GM21737 (cell line): Measurements from ENCODE around the gene ETNK1.
"Not testable (repeated sequence)": the region's sequence is repeated elsewhere in the genome, so short reads cannot be mapped to it uniquely, and the experiment has no call there.

ENCODE experiments used
- ATAC-seq: cut with Tn5 transposase; IDR thresholded peaks from one replicate; pipeline ENCODE4 v1.9.1; 2021; ENCODE audit warnings: mild to moderate bottlenecking, moderate library complexity; ENCODE audit not compliant: unreplicated experiment

ETNK1 gene, protein sequence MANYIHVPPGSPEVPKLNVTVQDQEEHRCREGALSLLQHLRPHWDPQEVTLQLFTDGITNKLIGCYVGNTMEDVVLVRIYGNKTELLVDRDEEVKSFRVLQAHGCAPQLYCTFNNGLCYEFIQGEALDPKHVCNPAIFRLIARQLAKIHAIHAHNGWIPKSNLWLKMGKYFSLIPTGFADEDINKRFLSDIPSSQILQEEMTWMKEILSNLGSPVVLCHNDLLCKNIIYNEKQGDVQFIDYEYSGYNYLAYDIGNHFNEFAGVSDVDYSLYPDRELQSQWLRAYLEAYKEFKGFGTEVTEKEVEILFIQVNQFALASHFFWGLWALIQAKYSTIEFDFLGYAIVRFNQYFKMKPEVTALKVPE

GRCh38 chr12:22624870-22625761 lies at the start of gene ETNK1:
TSS of gene ETNK1 (plus strand) at chr12:22625171. CDS start at chr12:22625431, 260 bp downstream.
- peak; percentile 97 for ATAC-seq

DNA sequence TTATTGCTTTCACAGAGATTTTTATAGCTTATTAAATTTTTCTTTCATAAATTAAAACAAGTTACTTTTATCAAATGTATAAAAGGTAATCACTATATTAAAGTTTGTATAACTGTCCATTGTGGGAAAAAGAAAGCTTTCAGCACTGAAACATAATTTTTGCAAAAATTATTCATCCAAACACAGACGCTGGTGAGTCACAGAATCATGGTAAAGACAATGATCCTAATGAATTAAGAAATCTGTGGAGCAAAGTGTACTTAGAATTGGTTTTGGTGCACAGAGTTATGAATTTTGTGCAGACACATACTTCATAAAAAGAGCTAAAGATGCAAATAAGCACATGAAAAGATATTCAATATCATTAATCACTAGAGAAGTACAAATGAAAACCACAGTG lies 48.9 kb upstream of the ETNK1 start:
- ATAC-seq = no peak

DNA sequence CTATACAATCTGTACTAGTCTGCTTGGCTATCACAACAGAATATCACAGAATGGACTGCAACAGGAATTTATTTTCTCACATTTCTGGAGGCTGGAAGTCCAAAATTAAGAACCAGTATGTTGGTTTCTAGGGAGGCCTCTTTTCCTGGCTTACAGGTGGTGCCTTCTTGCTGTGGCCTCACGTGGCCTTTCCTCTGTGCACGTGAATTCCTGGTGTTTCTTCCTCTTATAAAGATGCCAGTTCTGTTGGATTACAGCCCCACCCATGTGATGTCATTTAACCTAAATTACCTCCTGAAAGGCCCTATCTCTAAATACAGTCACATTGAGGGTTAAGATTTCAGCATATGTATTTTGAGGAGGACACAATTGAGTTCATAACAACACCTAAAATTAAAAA lies 48.5 kb upstream of the ETNK1 start:
- no peak for ATAC-seq

GRCh38 chr12:22577667-22578066 lies 47.3 kb upstream of the ETNK1 start:
- ATAC-seq = no peak

DNA sequence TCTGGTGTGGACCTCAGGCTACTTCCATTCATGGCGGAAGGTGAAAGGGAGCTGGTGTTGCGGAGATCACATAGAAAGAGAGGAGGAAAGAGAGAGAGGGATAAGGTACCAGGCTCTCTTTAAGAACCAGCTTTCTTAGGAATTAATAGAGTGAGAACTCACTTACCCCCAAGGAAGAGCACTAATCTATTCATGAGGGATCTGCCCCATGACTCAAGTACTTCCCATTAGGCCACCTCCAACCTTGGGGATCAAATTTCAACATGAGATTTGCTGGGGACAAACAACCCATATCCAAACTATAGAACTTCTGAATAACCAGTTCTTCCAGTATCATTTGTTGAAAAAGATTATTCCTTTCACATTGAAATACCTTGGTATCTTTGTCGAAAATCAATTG lies 46.6 kb upstream of the ETNK1 start:
- no peak for ATAC-seq

- ATAC-seq = no peak
Measured at GRCh38 chr12:22588817-22589216, 36.2 kb upstream of the ETNK1 start.

GRCh38 chr12:22593864-22594263 lies 31.1 kb upstream of the ETNK1 start:
- ATAC-seq = no peak

DNA sequence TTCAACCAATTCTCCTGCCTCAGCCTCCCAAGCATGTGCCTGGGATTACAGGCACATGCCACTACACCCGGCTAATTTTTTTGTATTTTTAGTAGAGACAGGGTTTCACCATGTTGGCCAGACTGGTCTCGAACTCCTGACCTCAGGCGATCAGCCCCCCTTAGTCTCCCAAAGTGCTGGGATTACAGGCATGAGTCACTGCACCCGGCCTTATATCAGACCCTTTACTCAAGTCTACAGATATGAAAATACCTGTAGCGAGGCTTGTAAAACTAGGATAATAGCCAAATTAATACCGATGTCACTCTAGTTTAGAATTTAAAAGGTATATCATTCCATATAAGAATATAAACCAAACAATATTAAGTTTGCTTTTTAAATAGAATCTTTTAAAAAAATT lies 27.4 kb upstream of the ETNK1 start:
- not testable (repeated sequence) for ATAC-seq

DNA sequence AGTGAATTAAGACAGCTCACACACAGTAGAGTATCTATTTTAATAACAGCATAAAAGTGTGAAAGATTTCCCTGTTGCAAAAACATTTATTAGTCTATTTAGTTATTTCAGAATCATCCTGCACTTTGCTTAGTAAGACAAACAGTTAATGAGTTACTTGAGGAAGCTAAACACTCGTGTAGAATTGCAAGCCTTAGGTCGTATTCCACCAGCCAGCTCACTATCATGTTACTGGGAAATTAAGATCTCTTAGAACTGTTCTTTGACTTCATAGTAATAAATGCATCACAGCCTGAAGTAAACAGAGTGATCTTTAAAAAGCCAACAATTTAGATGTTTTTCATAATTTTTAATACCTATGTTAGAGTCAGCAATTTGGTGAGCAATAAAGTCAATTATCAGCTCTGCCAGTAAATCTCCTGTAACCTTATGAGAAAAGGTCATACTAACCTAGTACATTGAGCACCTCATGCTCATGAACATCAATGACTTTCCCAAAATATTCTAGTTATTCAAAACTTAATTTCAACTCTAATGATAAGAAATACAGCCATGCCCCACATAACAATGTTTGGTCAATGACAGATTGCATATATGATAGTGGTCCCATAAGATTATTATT lies 26.7 kb upstream of the ETNK1 start:
- ATAC-seq = no peak

- no peak for ATAC-seq
Measured at GRCh38 chr12:22598763-22599161, 26.2 kb upstream of the ETNK1 start.

GRCh38 chr12:22600181-22600580 lies 24.8 kb upstream of the ETNK1 start:
- no peak for ATAC-seq

DNA sequence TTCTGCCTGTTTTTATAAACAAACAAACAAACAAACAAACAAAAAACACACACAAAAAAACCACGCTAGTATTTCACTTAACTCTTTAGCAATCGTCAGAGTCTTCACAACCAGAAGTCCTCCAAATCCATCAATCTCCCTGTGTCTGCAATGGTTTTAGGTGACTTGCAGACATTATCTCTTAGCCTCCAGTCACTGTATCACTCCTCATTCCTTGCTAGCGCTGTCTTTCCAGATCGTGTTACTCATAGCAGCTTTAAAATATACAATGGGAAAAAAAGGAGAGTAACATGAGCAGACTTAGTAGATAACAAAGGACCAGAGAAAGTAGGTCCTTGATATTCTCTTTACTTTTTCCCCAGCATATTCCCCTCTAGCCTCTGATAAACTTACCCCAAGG lies 15.5 kb upstream of the ETNK1 start:
- no peak for ATAC-seq

- ATAC-seq = no peak
Measured at GRCh38 chr12:22610131-22610530, 14.8 kb upstream of the ETNK1 start.

DNA sequence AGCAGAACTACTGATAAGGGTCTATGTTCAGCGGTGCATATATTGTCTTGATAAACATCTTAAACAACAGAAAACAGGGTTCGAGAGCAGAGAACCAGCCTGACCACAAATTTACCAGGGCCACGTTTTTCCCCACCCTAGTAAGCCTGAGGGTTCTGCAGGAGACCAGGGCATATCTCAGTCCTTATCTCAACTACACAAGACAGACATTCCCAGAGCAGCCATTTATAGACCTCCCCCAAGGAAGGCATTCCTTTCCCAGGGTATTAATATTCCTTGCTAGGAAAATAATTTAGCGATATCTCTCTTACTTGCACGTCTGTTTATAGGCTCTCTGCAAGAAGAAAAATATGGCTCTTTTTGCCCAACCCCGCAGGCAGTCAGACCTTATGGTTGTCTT lies 12.1 kb upstream of the ETNK1 start:
- ATAC-seq = not testable (repeated sequence)

- ATAC-seq = no peak
Measured at GRCh38 chr12:22615963-22616501, 8.9 kb upstream of the ETNK1 start.

- no peak for ATAC-seq
Measured at GRCh38 chr12:22617630-22618029, 7.3 kb upstream of the ETNK1 start.

GRCh38 chr12:22624548-22624869 lies 462 bp upstream of the ETNK1 start:
- peak; percentile 0 for ATAC-seq

- ATAC-seq = peak; percentile 35
Measured at GRCh38 chr12:22625762-22626294, 857 bp downstream of the ETNK1 start.

DNA sequence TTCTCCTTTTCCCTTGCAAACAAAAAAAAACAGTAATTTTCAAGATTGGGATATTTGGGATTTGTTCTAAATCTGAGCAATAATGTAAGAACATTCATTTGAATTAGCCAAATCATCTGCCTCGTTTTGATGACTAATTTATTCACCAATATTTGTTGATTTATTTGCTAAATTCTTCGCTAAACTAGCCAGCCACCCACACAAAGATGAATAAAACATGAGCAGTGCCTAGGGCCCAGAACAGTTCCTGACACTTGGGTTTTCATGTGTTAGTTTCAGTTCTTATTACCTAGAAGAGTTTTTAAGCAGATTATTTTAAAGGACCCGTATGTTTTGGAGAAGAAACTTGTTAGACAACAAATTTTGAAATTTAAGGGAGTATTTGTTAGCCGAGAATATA lies 1.4 kb downstream of the ETNK1 start:
- ATAC-seq = no peak

DNA sequence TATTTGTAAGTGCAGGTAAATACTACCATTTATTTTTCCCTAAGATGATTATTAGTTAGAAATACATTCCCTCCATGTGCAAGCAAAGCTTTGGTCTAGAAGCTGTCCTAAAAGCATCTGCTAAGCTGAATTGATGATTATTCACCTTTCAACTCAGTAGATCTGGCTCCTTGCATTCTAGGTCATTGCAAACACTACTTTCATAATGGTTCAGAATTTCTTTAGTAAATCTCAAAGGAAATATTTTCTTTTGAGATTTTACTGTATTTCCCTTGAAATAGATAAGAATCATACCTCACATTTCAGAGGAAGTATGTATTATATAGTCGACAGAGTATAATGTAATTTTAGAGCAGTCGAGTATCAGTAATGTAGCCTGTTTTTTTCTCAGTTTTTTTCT lies 2.4 kb downstream of the ETNK1 start:
- no peak for ATAC-seq

DNA sequence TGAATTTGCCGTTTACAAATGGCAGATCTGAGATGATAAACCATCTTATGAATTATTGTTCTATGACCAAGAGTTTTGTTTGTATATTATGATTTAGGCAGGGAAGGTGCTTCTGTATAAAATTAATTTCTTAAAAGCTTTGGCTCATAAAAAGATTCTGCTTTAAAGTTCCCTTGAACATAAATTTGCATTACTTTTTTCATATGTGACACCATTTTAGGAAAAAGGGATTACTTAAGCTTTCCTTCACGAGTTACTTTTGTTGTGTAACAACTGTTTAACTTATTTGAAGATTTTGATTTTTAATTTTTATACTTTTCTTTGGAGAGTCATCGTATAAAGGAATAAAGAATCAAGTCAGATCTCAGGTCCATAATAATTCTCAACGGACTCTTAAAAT lies 3.3 kb downstream of the ETNK1 start:
- ATAC-seq = no peak
